PFSK-1 (cell line): ENCODE measurements around the gene FBXO45.

ENCODE experiments used
- FOXP2 ChIP-seq: optimal IDR thresholded peaks from 2 replicates; pipeline ENCODE3; 2011; ENCODE audit warnings: borderline replicate concordance, control low read depth, inconsistent platforms; ENCODE audit not compliant: insufficient read depth; ENCODE audit errors: extremely low read length, extremely low read depth
- POLR2AphosphoS5 ChIP-seq: IDR thresholded peaks from 2 replicates; pipeline ENCODE4 v1.6.1; 2012; ENCODE audit warnings: low read depth, mild to moderate bottlenecking, control low read depth, low read length, moderate library complexity
- SIN3A ChIP-seq: IDR thresholded peaks from 2 replicates; pipeline ENCODE4 v1.6.1; 2012; ENCODE audit warnings: mild to moderate bottlenecking, low read length, moderate library complexity, borderline replicate concordance; ENCODE audit not compliant: insufficient read depth
- TF ChIP-seq, protein P1 (sequence below), 2 experiments: IDR thresholded peaks; 2 replicates each; pipeline versions ENCODE4 v1.6.1 to v1.8.0; 2011 to 2012; ENCODE audit warnings: low read depth in 2 of 2, low read length in 2 of 2, control low read depth in 1 of 2, inconsistent platforms in 1 of 2, mild to moderate bottlenecking in 1 of 2, moderate library complexity in 1 of 2; ENCODE audit not compliant: insufficient read depth in 1 of 2

DNA sequence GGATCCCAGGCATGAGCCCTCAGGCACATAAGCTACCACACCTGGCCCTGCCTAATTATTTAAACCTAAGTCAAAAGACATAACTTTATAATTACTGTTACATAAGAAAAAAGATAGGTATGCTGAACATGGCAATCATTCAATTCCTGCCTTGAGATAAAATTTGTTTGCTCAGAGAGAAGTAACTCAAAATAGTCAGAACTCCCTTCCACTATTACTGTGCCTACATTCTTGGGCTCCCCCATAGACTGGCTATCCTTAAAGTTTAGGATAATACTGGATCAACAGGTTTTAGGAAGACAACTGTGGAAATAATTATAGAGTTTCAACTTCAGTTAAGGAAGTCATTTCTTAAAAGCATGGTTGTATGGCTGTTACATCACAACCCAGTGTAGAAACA is 10.0 kb upstream of the FBXO45 start:
- TF ChIP-seq, protein P1, sequence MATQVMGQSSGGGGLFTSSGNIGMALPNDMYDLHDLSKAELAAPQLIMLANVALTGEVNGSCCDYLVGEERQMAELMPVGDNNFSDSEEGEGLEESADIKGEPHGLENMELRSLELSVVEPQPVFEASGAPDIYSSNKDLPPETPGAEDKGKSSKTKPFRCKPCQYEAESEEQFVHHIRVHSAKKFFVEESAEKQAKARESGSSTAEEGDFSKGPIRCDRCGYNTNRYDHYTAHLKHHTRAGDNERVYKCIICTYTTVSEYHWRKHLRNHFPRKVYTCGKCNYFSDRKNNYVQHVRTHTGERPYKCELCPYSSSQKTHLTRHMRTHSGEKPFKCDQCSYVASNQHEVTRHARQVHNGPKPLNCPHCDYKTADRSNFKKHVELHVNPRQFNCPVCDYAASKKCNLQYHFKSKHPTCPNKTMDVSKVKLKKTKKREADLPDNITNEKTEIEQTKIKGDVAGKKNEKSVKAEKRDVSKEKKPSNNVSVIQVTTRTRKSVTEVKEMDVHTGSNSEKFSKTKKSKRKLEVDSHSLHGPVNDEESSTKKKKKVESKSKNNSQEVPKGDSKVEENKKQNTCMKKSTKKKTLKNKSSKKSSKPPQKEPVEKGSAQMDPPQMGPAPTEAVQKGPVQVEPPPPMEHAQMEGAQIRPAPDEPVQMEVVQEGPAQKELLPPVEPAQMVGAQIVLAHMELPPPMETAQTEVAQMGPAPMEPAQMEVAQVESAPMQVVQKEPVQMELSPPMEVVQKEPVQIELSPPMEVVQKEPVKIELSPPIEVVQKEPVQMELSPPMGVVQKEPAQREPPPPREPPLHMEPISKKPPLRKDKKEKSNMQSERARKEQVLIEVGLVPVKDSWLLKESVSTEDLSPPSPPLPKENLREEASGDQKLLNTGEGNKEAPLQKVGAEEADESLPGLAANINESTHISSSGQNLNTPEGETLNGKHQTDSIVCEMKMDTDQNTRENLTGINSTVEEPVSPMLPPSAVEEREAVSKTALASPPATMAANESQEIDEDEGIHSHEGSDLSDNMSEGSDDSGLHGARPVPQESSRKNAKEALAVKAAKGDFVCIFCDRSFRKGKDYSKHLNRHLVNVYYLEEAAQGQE (IDR thresholded peaks at IDR 0.05; ENCODE audit: insufficient read depth in 1 of 2, low read depth in 2 of 2, low read length in 2 of 2): no peak
- no peak for TF ChIP-seq FOXP2
- TF ChIP-seq POLR2AphosphoS5: no peak
- TF ChIP-seq SIN3A: no peak
